Trophoblast cell (in vitro differentiated cells and primary cell): ENCODE data around the gene B4GALNT4.
A peak's percentile ranks its signal among the peaks of the same experiment; 100 is the strongest.

ENCODE experiments used
- DNase-seq, 2 donors: peaks; one replicate each; pipeline ENCODE4 v3.0.0-alpha.2; 2016
- H2AFZ ChIP-seq: 2 replicates; pipeline ENCODE4 v1.6.1; 2013; ENCODE audit warnings: low read length, moderate library complexity, mild to moderate bottlenecking; ENCODE audit not compliant: insufficient read depth, poor library complexity
- H2AK5ac ChIP-seq: 2 replicates; pipeline ENCODE4 v1.6.1; 2013; ENCODE audit warnings: mild to moderate bottlenecking, low read length
- H2BK120ac ChIP-seq: 2 replicates; pipeline ENCODE4 v1.6.1; 2013; ENCODE audit warnings: low read length, mild to moderate bottlenecking, moderate library complexity; ENCODE audit not compliant: insufficient read depth, poor library complexity
- H2BK12ac ChIP-seq: 2 replicates; pipeline ENCODE4 v1.6.1; 2013; ENCODE audit warnings: mild to moderate bottlenecking, low read length, moderate library complexity
- H2BK5ac ChIP-seq: 2 replicates; pipeline ENCODE4 v1.6.1; 2013; ENCODE audit warnings: low read length, low read depth, moderate library complexity, mild to moderate bottlenecking; ENCODE audit not compliant: poor library complexity
- H3K14ac ChIP-seq: 2 replicates; pipeline ENCODE4 v1.6.1; 2013; ENCODE audit warnings: mild to moderate bottlenecking, low read length
- H3K18ac ChIP-seq: 2 replicates; pipeline ENCODE4 v1.6.1; 2013; ENCODE audit warnings: mild to moderate bottlenecking, low read length
- H3K23ac ChIP-seq: 2 replicates; pipeline ENCODE4 v1.6.1; 2013; ENCODE audit warnings: low read length
- H3K27ac ChIP-seq: 2 replicates; pipeline ENCODE4 v1.5.1; 2013; ENCODE audit warnings: low read depth, mild to moderate bottlenecking, inconsistent platforms, low read length, moderate library complexity
- H3K27me3 ChIP-seq: 2 replicates; pipeline ENCODE4 v1.6.1; 2013; ENCODE audit warnings: inconsistent platforms, mild to moderate bottlenecking, low read length, moderate library complexity; ENCODE audit not compliant: insufficient read depth
- H3K36me3 ChIP-seq, 2 experiments: 1 replicate in 1 of 2; 2 replicates in 1 of 2; pipeline ENCODE4 v1.6.1; 2013; ENCODE audit warnings: low read length in 2 of 2, mild to moderate bottlenecking in 2 of 2, moderate library complexity in 1 of 2; ENCODE audit not compliant: insufficient read depth in 2 of 2, control insufficient read depth in 1 of 2
- H3K4ac ChIP-seq: 2 replicates; pipeline ENCODE4 v1.6.1; 2013; ENCODE audit warnings: low read depth, mild to moderate bottlenecking, low read length, moderate library complexity
- H3K4me1 ChIP-seq, 2 experiments: 1 replicate in 1 of 2; 2 replicates in 1 of 2; pipeline ENCODE4 v1.6.1; 2013; ENCODE audit warnings: low read length in 2 of 2, mild to moderate bottlenecking in 2 of 2, moderate library complexity in 1 of 2; ENCODE audit not compliant: insufficient read depth in 2 of 2, control insufficient read depth in 1 of 2
- H3K4me2 ChIP-seq: 2 replicates; pipeline ENCODE4 v1.6.1; 2013; ENCODE audit warnings: inconsistent platforms, mild to moderate bottlenecking, low read length, moderate library complexity
- H3K4me3 ChIP-seq: 2 replicates; pipeline ENCODE4 v1.5.1; 2013; ENCODE audit warnings: mild to moderate bottlenecking, low read depth, low read length, inconsistent platforms
- H3K79me1 ChIP-seq: one replicate; pipeline ENCODE4 v1.6.1; 2013; ENCODE audit warnings: low read length
- H3K79me2 ChIP-seq: 2 replicates; pipeline ENCODE4 v1.6.1; 2013; ENCODE audit warnings: low read length, mild to moderate bottlenecking; ENCODE audit not compliant: control insufficient read depth, insufficient read depth, poor library complexity
- H3K9ac ChIP-seq: 2 replicates; pipeline ENCODE4 v1.6.1; 2013; ENCODE audit warnings: mild to moderate bottlenecking, low read length
- H3K9me3 ChIP-seq: 2 replicates; pipeline ENCODE4 v1.6.1; 2013; ENCODE audit warnings: low read depth, mild to moderate bottlenecking, control low read depth, inconsistent platforms, low read length; ENCODE audit not compliant: insufficient read depth
- H4K12ac ChIP-seq: 2 replicates; pipeline ENCODE4 v1.6.1; 2013; ENCODE audit warnings: low read depth, mild to moderate bottlenecking, low read length, moderate library complexity
- H4K8ac ChIP-seq: 2 replicates; pipeline ENCODE4 v1.6.1; 2013; ENCODE audit warnings: low read depth, mild to moderate bottlenecking, low read length, moderate library complexity
- H4K91ac ChIP-seq: one replicate; pipeline ENCODE4 v1.6.1; 2013; ENCODE audit warnings: low read depth, mild to moderate bottlenecking, low read length, moderate library complexity
- whole genome bisulfite sequencing: extraction: QIAGEN DNeasy Blood & Tissue Kit; methylation state at CpG from one replicate; pipeline ENCODE4 v1.1.7; 2013; ENCODE audit warnings: missing lambda C conversion rate; ENCODE audit not compliant: insufficient read length, insufficient coverage; ENCODE audit errors: extremely low coverage; 5-methylcytosine and 5-hydroxymethylcytosine counted together

The B4GALNT4 gene

DNA sequence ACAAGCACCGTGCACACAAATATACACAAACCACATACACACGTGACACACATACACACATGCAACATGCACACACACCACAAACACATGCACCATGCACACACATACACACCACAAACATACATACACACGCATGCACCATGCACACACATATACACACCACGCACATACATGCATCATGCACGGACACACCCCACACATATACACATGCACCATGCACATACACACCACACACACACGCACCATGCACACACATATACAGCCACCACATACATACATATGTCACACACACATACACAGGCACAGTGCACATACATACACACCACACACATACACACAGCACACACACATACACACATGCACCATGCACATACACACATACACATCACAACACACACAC lies 12.7 kb upstream of the B4GALNT4 start:
- Histone ChIP-seq H3K14ac (no peak overlapping the region), H3K79me2 (peaks cover 6% of the 10 kb centered on the region), H4K91ac (no peak overlapping the region), H3K27ac (no peak overlapping the region), H4K12ac (no peak overlapping the region), H3K36me3 (no peaks in the 10 kb centered on the region), H3K18ac (no peak overlapping the region), H3K4me2 (no peak overlapping the region), H2BK5ac (no peak overlapping the region), H2AK5ac (no peak overlapping the region), H3K4me1 (peaks cover 7 to 8% of the 10 kb centered on the region in 2 experiments), H3K4ac (no peak overlapping the region), H2AFZ (no peak overlapping the region), H3K9ac (no peak overlapping the region), H4K8ac (no peak overlapping the region), H3K4me3 (peak overlapping the region; percentile 60), H3K23ac (peak overlapping the region; percentile 33), H3K27me3 (no peaks in the 10 kb centered on the region), H2BK120ac (no peak overlapping the region), H2BK12ac (no peak overlapping the region), H3K9me3 (peaks cover 29% of the 10 kb centered on the region), H3K79me1 (peaks cover 10% of the 10 kb centered on the region)
- WGBS: no CpG with 5 or more reads among the region's 6 CpGs
- DNase-seq: no peak

DNA sequence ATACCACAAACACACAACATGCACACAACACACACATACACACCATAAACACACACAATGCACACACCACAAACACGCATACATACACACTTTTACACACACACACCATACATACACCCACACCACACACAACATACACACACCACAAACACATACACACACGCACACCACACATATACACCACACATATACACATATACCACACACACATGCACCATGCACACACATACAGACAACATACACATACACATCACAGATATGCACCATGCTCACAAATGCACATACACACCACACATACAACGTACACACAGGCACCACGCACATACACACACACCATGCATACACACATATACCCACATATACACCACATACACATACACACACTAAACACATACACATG lies 11.7 kb upstream of the B4GALNT4 start:
- H3K4me2 ChIP-seq: no peak overlapping the region
- H4K8ac ChIP-seq: no peak overlapping the region
- no peak overlapping the region for H4K91ac ChIP-seq
- no peak overlapping the region for H3K9ac ChIP-seq
- no peak overlapping the region for H2BK12ac ChIP-seq
- no peaks in the 10 kb centered on the region for H3K27me3 ChIP-seq
- no peak overlapping the region for H2BK5ac ChIP-seq
- H4K12ac ChIP-seq: no peak overlapping the region
- no peak overlapping the region for H3K18ac ChIP-seq
- no peak overlapping the region for H2AFZ ChIP-seq
- no peak overlapping the region for H3K4ac ChIP-seq
- H3K79me2 ChIP-seq: peaks cover 6% of the 10 kb centered on the region
- DNase-seq: no peak
- peak overlapping the region; percentile 33 for H3K23ac ChIP-seq
- no peak overlapping the region for H2BK120ac ChIP-seq
- 100% methylated on average over 2 of the region's 4 CpGs for WGBS
- H2AK5ac ChIP-seq: no peak overlapping the region
- no peak overlapping the region for H3K27ac ChIP-seq
- H3K4me3 ChIP-seq: no peak overlapping the region
- H3K9me3 ChIP-seq: peaks cover 32% of the 10 kb centered on the region
- H3K4me1 ChIP-seq: peaks cover 7 to 8% of the 10 kb centered on the region in 2 experiments
- no peak overlapping the region for H3K14ac ChIP-seq
- no peaks in the 10 kb centered on the region for H3K36me3 ChIP-seq
- H3K79me1 ChIP-seq: peaks cover 10% of the 10 kb centered on the region

DNA sequence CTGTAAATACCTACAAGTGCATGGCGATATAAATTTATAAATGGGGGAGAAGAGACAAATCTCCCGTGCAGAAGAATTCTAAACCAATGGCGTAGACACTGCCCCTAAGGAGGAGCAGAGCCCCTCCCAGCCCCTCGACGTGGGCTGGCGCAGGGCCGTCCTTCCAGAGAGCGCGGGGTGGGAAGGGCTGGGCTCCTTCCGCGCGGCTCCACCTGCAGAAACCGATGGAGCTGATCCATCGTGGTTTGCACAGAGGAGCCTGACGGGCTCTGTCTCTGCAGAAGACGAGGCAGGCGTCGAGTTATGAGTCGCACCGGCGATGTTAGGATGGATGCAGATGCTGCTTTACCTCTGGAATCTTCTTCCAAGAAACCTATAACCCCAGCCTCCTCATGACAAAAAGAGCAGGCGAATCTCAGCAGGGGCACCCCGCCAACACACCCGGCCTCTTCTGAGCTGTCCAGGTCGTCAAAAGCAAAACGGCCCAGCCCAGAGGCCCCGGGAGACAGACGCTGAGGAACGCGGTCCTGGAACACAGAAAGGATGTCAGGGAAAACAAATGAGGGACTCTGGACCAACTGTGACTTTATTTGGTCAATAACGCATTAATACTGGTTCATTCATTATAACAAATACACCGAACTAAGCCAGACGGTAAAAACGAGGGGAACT lies 11.0 kb upstream of the B4GALNT4 start:
- Histone ChIP-seq H3K14ac (no peak overlapping the region), H4K91ac (no peak overlapping the region), H3K27me3 (no peaks in the 10 kb centered on the region), H2AFZ (no peak overlapping the region), H3K9ac (no peak overlapping the region), H3K9me3 (peaks cover 34% of the 10 kb centered on the region), H3K4me3 (no peak overlapping the region), H3K79me1 (peaks cover 10% of the 10 kb centered on the region), H4K8ac (no peak overlapping the region), H3K4me2 (no peak overlapping the region), H4K12ac (no peak overlapping the region), H3K4me1 (peaks cover 7 to 8% of the 10 kb centered on the region in 2 experiments), H2AK5ac (no peak overlapping the region), H3K27ac (no peak overlapping the region), H3K4ac (no peak overlapping the region), H3K36me3 (no peaks in the 10 kb centered on the region), H3K79me2 (peaks cover 6% of the 10 kb centered on the region), H3K23ac (no peak overlapping the region), H3K18ac (no peak overlapping the region), H2BK12ac (no peak overlapping the region), H2BK120ac (no peak overlapping the region), H2BK5ac (no peak overlapping the region)
- no CpG with 5 or more reads among the region's 34 CpGs for WGBS
- no peak for DNase-seq

DNA sequence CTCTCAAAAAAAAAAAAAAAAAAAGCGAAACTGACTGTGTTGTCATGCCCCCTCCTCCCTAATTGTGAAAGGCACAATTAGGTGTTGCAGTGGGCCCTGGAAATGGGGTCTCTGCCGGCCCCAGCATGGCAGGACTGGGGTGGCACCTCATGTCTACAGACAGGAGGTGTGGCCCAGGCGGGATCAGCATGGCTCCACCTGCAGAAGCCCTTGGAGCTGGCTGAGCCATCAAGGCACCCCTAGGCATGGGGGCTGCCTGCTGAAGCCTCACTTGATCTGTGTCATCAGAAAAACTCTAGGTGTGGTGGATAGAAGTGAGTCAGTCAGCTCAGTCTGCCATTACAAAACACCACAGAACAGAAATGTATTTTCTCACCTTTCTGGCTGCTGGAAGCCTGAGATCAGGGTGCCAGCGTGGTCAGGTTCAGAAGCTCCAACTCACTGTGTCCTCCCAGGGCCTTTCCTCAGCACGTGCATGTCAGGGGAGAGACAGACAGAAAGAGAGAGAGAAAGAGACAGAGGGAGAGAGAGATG lies 10.1 kb upstream of the B4GALNT4 start:
- Histone ChIP-seq H4K8ac (no peak overlapping the region), H2AFZ (no peak overlapping the region), H3K4me3 (no peak overlapping the region), H3K4ac (no peak overlapping the region), H3K9ac (no peak overlapping the region), H4K12ac (no peak overlapping the region), H3K23ac (no peak overlapping the region), H3K27me3 (no peaks in the 10 kb centered on the region), H3K79me2 (peaks cover 6% of the 10 kb centered on the region), H3K4me1 (peaks cover 7 to 8% of the 10 kb centered on the region in 2 experiments), H2BK12ac (no peak overlapping the region), H3K79me1 (peaks cover 10% of the 10 kb centered on the region), H2AK5ac (no peak overlapping the region), H3K27ac (no peak overlapping the region), H2BK5ac (no peak overlapping the region), H3K4me2 (no peak overlapping the region), H3K36me3 (no peaks in the 10 kb centered on the region), H2BK120ac (no peak overlapping the region), H3K18ac (no peak overlapping the region), H3K9me3 (peaks cover 39% of the 10 kb centered on the region), H3K14ac (no peak overlapping the region), H4K91ac (no peak overlapping the region)
- no CpG with 5 or more reads among the region's 5 CpGs for WGBS
- peak; percentile 71 to 79 for DNase-seq
